ENCODE results near the gene XCL1. TPM values are rescaled to one million over a fixed set of nuclear protein-coding genes. Genes with fewer than 3 reads are reported as not detected.

Gene XCL1
- total and polyA plus RNA-seq, 2 donors (not counting 3 experiments of a cell fraction or from before 2014, with no cell fraction given): not detected

DNA sequence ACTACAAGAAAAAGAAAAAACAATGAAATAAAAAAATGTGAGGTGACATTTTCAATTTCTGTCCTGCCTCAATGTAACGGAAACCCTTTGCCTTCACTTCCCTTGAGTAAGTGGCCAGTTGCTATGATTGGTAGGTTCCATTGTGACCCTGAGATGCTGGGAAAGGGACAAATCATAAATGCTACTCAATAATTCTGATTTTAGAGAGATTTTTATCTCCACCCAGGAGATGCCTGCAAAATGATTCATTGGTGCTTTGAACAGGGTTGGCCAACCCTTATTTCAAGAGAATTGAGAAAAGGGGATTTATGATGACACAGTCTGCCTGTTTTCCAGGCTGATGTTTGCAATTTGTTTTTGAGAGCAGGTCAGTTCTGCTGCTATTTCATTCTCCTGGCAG, 22.5 kb downstream of the XCL1 start:
- Histone ChIP-seq H3K4me2 (ENCODE audit: insufficient read depth, low read length) (no peak overlapping the region), H3K36me3 (ENCODE audit: control insufficient read depth in 2 of 2, extremely low read depth in 1 of 2, insufficient read depth in 2 of 2, low read length in 2 of 2) (no peaks in the 10 kb centered on the region), H3K9me3 (replicated peaks; ENCODE audit: control insufficient read depth, insufficient read depth, low read length) (no peaks in the 10 kb centered on the region), H3K27me3 (ENCODE audit: control insufficient read depth in 2 of 2, insufficient read depth in 2 of 2, low read length in 2 of 2) (no peaks in the 10 kb centered on the region), H3K4me3 (replicated peaks in 1 of 3; ENCODE audit: insufficient read depth in 1 of 3, low read depth in 1 of 3, low read length in 3 of 3) (no peak overlapping the region), H3K9ac (replicated peaks; ENCODE audit: extremely low read depth, insufficient read depth, low read length) (no peak overlapping the region), H4K20me1 (replicated peaks; ENCODE audit: control insufficient read depth, extremely low read depth, insufficient read depth, low read length) (no peaks in the 10 kb centered on the region), H3K9me1 (replicated peaks; ENCODE audit: control insufficient read depth, extremely low read depth, insufficient read depth, low read length) (no peaks in the 10 kb centered on the region), H2AFZ (ENCODE audit: low read depth, low read length) (no peak overlapping the region), H3K27ac (ENCODE audit: insufficient read depth, low read depth, low read length) (no peak overlapping the region), H3K4me1 (ENCODE audit: control insufficient read depth, extremely low read depth, insufficient read depth, low read length) (no peaks in the 10 kb centered on the region), H3K79me2 (ENCODE audit: control insufficient read depth, insufficient read depth, low read length) (no peaks in the 10 kb centered on the region)
- ChIA-PET POLR2A (no interaction called here), CTCF (interaction anchor here (0.9 to 1.1 kb wide), 2 partner anchors 8 to 23 kb away, joined by 3 to 4 read pairs; no protein-coding TSS in a partner anchor)
- dilution Hi-C loops (cut with MboI; ENCODE audit: extremely low pct_ligation_motif_present, low sequenced_read_pairs) (no loop called here), intact Hi-C loops (cut with micrococcal nuclease) (no loop called here)
- DNase-seq (ENCODE audit: low read depth, low spot score) (no peak), FAIRE-seq (no peak)
- BruUV-seq (replicated peaks): no TSS peak
- TF ChIP-seq MYC (IDR thresholded peaks at IDR 0.05; ENCODE audit: low read depth, low read length): no peak
- no peak for TF ChIP-seq POLR2AphosphoS5 (IDR thresholded peaks at IDR 0.05; ENCODE audit: insufficient read depth, low read depth, low read length)
- TF ChIP-seq GATA2 (IDR thresholded peaks at IDR 0.05; ENCODE audit: insufficient read depth, insufficient read length, low read depth, low read length): no peak
- no peak for TF ChIP-seq JUN (IDR thresholded peaks at IDR 0.05; ENCODE audit: borderline replicate concordance, insufficient read depth, insufficient read length, low read depth)
- no peak for TF ChIP-seq POLR2A (IDR thresholded peaks at IDR 0.05; ENCODE audit: low read depth, low read length)
- no peak for TF ChIP-seq FOS (IDR thresholded peaks at IDR 0.05; ENCODE audit: borderline replicate concordance, insufficient read depth, low read length)
- no peak for TF ChIP-seq EZH2 (IDR thresholded peaks at IDR 0.05; ENCODE audit: borderline replicate concordance, low read depth, low read length, severe bottlenecking)
- TF ChIP-seq, protein P1, sequence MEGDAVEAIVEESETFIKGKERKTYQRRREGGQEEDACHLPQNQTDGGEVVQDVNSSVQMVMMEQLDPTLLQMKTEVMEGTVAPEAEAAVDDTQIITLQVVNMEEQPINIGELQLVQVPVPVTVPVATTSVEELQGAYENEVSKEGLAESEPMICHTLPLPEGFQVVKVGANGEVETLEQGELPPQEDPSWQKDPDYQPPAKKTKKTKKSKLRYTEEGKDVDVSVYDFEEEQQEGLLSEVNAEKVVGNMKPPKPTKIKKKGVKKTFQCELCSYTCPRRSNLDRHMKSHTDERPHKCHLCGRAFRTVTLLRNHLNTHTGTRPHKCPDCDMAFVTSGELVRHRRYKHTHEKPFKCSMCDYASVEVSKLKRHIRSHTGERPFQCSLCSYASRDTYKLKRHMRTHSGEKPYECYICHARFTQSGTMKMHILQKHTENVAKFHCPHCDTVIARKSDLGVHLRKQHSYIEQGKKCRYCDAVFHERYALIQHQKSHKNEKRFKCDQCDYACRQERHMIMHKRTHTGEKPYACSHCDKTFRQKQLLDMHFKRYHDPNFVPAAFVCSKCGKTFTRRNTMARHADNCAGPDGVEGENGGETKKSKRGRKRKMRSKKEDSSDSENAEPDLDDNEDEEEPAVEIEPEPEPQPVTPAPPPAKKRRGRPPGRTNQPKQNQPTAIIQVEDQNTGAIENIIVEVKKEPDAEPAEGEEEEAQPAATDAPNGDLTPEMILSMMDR (IDR thresholded peaks at IDR 0.05; ENCODE audit: extremely low read depth in 1 of 2, insufficient read depth in 1 of 2, low read depth in 1 of 2, low read length in 2 of 2): no peak
- TF ChIP-seq, protein P2, sequence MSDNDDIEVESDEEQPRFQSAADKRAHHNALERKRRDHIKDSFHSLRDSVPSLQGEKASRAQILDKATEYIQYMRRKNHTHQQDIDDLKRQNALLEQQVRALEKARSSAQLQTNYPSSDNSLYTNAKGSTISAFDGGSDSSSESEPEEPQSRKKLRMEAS (IDR thresholded peaks at IDR 0.05; ENCODE audit: insufficient read depth, insufficient read length): no peak

Data from endothelial cell of umbilical vein (primary cell).